GM23338 (cell line): ENCODE data around the gene AGXT. TPM values are rescaled to one million over a fixed set of nuclear protein-coding genes. Genes with fewer than 3 reads are reported as not detected.

Experiments
- ATAC-seq: fragments of 200-7000 bp; cut with Tn5 transposase; 3 replicates; pipeline ENCODE4 v1.9.1; 2020
- DNase-seq: peaks from one replicate; pipeline ENCODE4 v3.0.0-alpha.2; 2015; ENCODE audit warnings: low spot score
- H2AFZ ChIP-seq: fragments of 200-600 bp; sonication (generic); 2 replicates; pipeline ENCODE4 v1.8.0; 2016; ENCODE audit warnings: antibody characterized with exemption, mild to moderate bottlenecking, moderate library complexity
- H3F3A ChIP-seq: fragments of 200-600 bp; sonication (generic); replicated peaks from 2 replicates; pipeline ENCODE4 v1.8.0; 2017; ENCODE audit warnings: antibody characterized with exemption, mixed run types, low read depth
- H3K27ac ChIP-seq: fragments of 200-600 bp; sonication (generic); 2 replicates; pipeline ENCODE4 v1.6.1; 2016; ENCODE audit warnings: low read depth
- H3K27me3 ChIP-seq: fragments of 200-600 bp; sonication (generic); 2 replicates; pipeline ENCODE4 v1.8.0; 2016; ENCODE audit warnings: mild to moderate bottlenecking, mixed run types, moderate library complexity; ENCODE audit not compliant: insufficient read depth
- H3K36me3 ChIP-seq: fragments of 200-600 bp; sonication (generic); 2 replicates; pipeline ENCODE4 v1.8.0; 2016; ENCODE audit warnings: mild to moderate bottlenecking; ENCODE audit not compliant: insufficient read depth
- H3K4me1 ChIP-seq: fragments of 200-600 bp; sonication (generic); 2 replicates; pipeline ENCODE4 v1.8.0; 2016; ENCODE audit warnings: mild to moderate bottlenecking, moderate library complexity; ENCODE audit not compliant: insufficient read depth
- H3K4me2 ChIP-seq: fragments of 200-600 bp; sonication (generic); 2 replicates; pipeline ENCODE4 v1.7.1; 2017; ENCODE audit warnings: mixed run types
- H3K4me3 ChIP-seq: fragments of 200-600 bp; sonication (generic); 2 replicates; pipeline ENCODE4 v1.6.1; 2016; ENCODE audit warnings: mixed run types
- H3K79me2 ChIP-seq: fragments of 200-600 bp; sonication (generic); replicated peaks from 2 replicates; pipeline ENCODE4 v1.8.0; 2017; ENCODE audit warnings: mild to moderate bottlenecking; ENCODE audit not compliant: insufficient read depth
- H3K9me2 ChIP-seq: fragments of 200-600 bp; sonication (generic); 2 replicates; pipeline ENCODE4 v1.8.0; 2017; ENCODE audit not compliant: insufficient read depth
- H4K20me1 ChIP-seq: fragments of 200-600 bp; sonication (generic); replicated peaks from 2 replicates; pipeline ENCODE4 v1.8.0; 2017; ENCODE audit warnings: mild to moderate bottlenecking; ENCODE audit not compliant: insufficient read depth
- H3K27ac Mint-ChIP-seq: 2 replicates; pipeline ENCODE4 v1.8.0; 2020; ENCODE audit warnings: inconsistent platforms, mild to moderate bottlenecking, moderate library complexity, mixed read lengths
- H3K27me3 Mint-ChIP-seq: 3 replicates; pipeline ENCODE4 v1.8.0; 2022; ENCODE audit warnings: low read depth, mild to moderate bottlenecking, moderate library complexity, mixed read lengths, inconsistent platforms; ENCODE audit not compliant: insufficient read depth, poor library complexity
- H3K36me3 Mint-ChIP-seq: 3 replicates; pipeline ENCODE4 v1.8.0; 2021; ENCODE audit warnings: low read depth, mild to moderate bottlenecking, inconsistent platforms, moderate library complexity, mixed read lengths
- H3K4me1 Mint-ChIP-seq: 3 replicates; pipeline ENCODE4 v1.8.0; 2020; ENCODE audit warnings: mild to moderate bottlenecking, inconsistent platforms, mixed read lengths
- H3K4me3 Mint-ChIP-seq: 3 replicates; pipeline ENCODE4 v1.8.0; 2021; ENCODE audit warnings: moderate library complexity, mild to moderate bottlenecking, inconsistent platforms, mixed read lengths
- H3K9me3 Mint-ChIP-seq: 3 replicates; pipeline ENCODE4 v1.8.0; 2020; ENCODE audit warnings: moderate library complexity, mild to moderate bottlenecking, inconsistent platforms, mixed read lengths
- JUNB ChIP-seq: IDR thresholded peaks from one replicate; pipeline ENCODE4 v1.6.1; 2016; ENCODE audit warnings: antibody characterized with exemption; ENCODE audit not compliant: unreplicated experiment
- POLR2AphosphoS5 ChIP-seq: IDR thresholded peaks from 2 replicates; pipeline ENCODE4 v1.6.1; 2016; ENCODE audit warnings: antibody characterized with exemption, low read depth
- STAT1 ChIP-seq: IDR thresholded peaks from one replicate; pipeline ENCODE4 v1.6.1; 2016; ENCODE audit warnings: antibody characterized with exemption; ENCODE audit not compliant: unreplicated experiment
- polyA plus RNA-seq: library from polyadenylated mRNA; unstranded; fragments of >200 nt; fragmentation: Nextera tagmentation; extraction: Ambion mirVana; gene quantifications from 2 replicates; pipeline ENCODE4 v1.2.1, GENCODE V29; 2016
- total RNA-seq: library from RNA; depleted of rRNA; stranded (reverse); fragments of >200 nt; shearing (Covaris generic); gene quantifications from 2 replicates; pipeline ENCODE4 v1.2.3, GENCODE V29; 2014
- TF ChIP-seq, protein P1 (sequence below), 2 experiments: fragments of 200-600 bp in 1 of 2; sonication (generic) in 1 of 2; conservative IDR thresholded peaks; 2 replicates each; pipeline versions ENCODE4 v1.5.1 to v1.6.1; 2016 to 2017; ENCODE audit warnings: antibody characterized with exemption in 2 of 2, low read depth in 2 of 2, mild to moderate bottlenecking in 2 of 2, moderate library complexity in 1 of 2
- TF ChIP-seq, protein P2 (sequence below): fragments of 250-450 bp; sonication (Bioruptor Pico); IDR thresholded peaks from 2 replicates; pipeline ENCODE4 v1.5.0; 2020; ENCODE audit warnings: mild to moderate bottlenecking, moderate library complexity
- TF ChIP-seq, protein P3 (sequence below): IDR thresholded peaks from 2 replicates; pipeline ENCODE4 v1.6.1; 2016; ENCODE audit warnings: antibody characterized with exemption
- TF ChIP-seq, protein P4 (sequence below): IDR thresholded peaks from one replicate; pipeline ENCODE4 v1.6.1; 2018; ENCODE audit warnings: antibody characterized with exemption; ENCODE audit not compliant: unreplicated experiment

AGXT gene
- total and polyA plus RNA-seq, 2 experiments from 2014 or later: not detected

DNA sequence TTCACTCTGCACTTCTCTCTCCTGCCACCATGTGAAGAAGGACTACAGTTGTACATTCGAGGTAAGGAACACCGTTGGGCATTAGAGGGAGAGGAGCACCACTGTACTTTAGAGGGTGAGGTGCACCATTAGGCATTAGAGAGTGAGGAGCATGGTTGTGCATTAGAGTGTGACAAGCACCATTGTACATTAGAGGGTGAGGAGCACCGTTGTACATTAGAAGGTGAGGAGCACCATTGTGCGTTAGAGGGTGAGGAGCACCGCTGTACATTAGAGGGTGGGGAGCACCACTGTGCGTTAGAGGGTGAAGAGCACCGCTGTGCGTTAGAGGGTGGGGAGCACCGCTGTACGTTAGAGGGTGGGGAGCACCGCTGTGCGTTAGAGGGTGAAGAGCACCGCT lies 20.8 kb upstream of the AGXT start:
- Histone ChIP-seq H3F3A (no peaks in the 10 kb centered on the region), H2AFZ (no peak overlapping the region), H3K36me3 (no peaks in the 10 kb centered on the region), H3K9me2 (0 out of 2 replicates have a peak, but pooled peaks cover 7% of the 10 kb centered on the region), H4K20me1 (no peaks in the 10 kb centered on the region), H3K79me2 (no peaks in the 10 kb centered on the region), H3K4me3 (no peak overlapping the region), H3K27ac (no peak overlapping the region), H3K4me2 (no peak overlapping the region), H3K27me3 (no peaks in the 10 kb centered on the region), H3K4me1 (peaks cover 11% of the 10 kb centered on the region)
- H3K4me1 Mint-ChIP-seq: peaks cover 23% of the 10 kb centered on the region
- no peak overlapping the region for H3K4me3 Mint-ChIP-seq
- ATAC-seq: no peak
- no peak overlapping the region for H3K27ac Mint-ChIP-seq
- peaks cover 15% of the 10 kb centered on the region for H3K36me3 Mint-ChIP-seq
- DNase-seq: no peak
- H3K9me3 Mint-ChIP-seq: peaks cover 36% of the 10 kb centered on the region
- TF ChIP-seq, protein P1, sequence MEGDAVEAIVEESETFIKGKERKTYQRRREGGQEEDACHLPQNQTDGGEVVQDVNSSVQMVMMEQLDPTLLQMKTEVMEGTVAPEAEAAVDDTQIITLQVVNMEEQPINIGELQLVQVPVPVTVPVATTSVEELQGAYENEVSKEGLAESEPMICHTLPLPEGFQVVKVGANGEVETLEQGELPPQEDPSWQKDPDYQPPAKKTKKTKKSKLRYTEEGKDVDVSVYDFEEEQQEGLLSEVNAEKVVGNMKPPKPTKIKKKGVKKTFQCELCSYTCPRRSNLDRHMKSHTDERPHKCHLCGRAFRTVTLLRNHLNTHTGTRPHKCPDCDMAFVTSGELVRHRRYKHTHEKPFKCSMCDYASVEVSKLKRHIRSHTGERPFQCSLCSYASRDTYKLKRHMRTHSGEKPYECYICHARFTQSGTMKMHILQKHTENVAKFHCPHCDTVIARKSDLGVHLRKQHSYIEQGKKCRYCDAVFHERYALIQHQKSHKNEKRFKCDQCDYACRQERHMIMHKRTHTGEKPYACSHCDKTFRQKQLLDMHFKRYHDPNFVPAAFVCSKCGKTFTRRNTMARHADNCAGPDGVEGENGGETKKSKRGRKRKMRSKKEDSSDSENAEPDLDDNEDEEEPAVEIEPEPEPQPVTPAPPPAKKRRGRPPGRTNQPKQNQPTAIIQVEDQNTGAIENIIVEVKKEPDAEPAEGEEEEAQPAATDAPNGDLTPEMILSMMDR (conservative IDR thresholded peaks at IDR 0.05; ENCODE audit: low read depth in 2 of 2): no peak
- TF ChIP-seq JUNB (no peak), STAT1 (no peak), POLR2AphosphoS5 (no peak)
- TF ChIP-seq, protein P2, sequence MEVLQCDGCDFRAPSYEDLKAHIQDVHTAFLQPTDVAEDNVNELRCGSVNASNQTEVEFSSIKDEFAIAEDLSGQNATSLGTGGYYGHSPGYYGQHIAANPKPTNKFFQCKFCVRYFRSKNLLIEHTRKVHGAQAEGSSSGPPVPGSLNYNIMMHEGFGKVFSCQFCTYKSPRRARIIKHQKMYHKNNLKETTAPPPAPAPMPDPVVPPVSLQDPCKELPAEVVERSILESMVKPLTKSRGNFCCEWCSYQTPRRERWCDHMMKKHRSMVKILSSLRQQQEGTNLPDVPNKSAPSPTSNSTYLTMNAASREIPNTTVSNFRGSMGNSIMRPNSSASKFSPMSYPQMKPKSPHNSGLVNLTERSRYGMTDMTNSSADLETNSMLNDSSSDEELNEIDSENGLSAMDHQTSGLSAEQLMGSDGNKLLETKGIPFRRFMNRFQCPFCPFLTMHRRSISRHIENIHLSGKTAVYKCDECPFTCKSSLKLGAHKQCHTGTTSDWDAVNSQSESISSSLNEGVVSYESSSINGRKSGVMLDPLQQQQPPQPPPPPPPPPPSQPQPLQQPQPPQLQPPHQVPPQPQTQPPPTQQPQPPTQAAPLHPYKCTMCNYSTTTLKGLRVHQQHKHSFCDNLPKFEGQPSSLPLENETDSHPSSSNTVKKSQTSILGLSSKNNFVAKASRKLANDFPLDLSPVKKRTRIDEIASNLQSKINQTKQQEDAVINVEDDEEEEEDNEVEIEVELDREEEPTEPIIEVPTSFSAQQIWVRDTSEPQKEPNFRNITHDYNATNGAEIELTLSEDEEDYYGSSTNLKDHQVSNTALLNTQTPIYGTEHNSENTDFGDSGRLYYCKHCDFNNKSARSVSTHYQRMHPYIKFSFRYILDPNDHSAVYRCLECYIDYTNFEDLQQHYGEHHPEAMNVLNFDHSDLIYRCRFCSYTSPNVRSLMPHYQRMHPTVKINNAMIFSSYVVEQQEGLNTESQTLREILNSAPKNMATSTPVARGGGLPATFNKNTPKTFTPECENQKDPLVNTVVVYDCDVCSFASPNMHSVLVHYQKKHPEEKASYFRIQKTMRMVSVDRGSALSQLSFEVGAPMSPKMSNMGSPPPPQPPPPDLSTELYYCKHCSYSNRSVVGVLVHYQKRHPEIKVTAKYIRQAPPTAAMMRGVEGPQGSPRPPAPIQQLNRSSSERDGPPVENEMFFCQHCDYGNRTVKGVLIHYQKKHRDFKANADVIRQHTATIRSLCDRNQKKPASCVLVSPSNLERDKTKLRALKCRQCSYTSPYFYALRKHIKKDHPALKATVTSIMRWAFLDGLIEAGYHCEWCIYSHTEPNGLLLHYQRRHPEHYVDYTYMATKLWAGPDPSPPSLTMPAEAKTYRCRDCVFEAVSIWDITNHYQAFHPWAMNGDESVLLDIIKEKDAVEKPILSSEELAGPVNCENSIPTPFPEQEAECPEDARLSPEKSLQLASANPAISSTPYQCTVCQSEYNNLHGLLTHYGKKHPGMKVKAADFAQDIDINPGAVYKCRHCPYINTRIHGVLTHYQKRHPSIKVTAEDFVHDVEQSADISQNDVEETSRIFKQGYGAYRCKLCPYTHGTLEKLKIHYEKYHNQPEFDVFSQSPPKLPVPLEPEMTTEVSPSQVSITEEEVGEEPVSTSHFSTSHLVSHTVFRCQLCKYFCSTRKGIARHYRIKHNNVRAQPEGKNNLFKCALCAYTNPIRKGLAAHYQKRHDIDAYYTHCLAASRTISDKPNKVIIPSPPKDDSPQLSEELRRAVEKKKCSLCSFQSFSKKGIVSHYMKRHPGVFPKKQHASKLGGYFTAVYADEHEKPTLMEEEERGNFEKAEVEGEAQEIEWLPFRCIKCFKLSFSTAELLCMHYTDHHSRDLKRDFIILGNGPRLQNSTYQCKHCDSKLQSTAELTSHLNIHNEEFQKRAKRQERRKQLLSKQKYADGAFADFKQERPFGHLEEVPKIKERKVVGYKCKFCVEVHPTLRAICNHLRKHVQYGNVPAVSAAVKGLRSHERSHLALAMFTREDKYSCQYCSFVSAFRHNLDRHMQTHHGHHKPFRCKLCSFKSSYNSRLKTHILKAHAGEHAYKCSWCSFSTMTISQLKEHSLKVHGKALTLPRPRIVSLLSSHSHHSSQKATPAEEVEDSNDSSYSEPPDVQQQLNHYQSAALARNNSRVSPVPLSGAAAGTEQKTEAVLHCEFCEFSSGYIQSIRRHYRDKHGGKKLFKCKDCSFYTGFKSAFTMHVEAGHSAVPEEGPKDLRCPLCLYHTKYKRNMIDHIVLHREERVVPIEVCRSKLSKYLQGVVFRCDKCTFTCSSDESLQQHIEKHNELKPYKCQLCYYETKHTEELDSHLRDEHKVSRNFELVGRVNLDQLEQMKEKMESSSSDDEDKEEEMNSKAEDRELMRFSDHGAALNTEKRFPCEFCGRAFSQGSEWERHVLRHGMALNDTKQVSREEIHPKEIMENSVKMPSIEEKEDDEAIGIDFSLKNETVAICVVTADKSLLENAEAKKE: no peak
- TF ChIP-seq, protein P3, sequence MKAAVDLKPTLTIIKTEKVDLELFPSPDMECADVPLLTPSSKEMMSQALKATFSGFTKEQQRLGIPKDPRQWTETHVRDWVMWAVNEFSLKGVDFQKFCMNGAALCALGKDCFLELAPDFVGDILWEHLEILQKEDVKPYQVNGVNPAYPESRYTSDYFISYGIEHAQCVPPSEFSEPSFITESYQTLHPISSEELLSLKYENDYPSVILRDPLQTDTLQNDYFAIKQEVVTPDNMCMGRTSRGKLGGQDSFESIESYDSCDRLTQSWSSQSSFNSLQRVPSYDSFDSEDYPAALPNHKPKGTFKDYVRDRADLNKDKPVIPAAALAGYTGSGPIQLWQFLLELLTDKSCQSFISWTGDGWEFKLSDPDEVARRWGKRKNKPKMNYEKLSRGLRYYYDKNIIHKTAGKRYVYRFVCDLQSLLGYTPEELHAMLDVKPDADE: no peak
- TF ChIP-seq, protein P4, sequence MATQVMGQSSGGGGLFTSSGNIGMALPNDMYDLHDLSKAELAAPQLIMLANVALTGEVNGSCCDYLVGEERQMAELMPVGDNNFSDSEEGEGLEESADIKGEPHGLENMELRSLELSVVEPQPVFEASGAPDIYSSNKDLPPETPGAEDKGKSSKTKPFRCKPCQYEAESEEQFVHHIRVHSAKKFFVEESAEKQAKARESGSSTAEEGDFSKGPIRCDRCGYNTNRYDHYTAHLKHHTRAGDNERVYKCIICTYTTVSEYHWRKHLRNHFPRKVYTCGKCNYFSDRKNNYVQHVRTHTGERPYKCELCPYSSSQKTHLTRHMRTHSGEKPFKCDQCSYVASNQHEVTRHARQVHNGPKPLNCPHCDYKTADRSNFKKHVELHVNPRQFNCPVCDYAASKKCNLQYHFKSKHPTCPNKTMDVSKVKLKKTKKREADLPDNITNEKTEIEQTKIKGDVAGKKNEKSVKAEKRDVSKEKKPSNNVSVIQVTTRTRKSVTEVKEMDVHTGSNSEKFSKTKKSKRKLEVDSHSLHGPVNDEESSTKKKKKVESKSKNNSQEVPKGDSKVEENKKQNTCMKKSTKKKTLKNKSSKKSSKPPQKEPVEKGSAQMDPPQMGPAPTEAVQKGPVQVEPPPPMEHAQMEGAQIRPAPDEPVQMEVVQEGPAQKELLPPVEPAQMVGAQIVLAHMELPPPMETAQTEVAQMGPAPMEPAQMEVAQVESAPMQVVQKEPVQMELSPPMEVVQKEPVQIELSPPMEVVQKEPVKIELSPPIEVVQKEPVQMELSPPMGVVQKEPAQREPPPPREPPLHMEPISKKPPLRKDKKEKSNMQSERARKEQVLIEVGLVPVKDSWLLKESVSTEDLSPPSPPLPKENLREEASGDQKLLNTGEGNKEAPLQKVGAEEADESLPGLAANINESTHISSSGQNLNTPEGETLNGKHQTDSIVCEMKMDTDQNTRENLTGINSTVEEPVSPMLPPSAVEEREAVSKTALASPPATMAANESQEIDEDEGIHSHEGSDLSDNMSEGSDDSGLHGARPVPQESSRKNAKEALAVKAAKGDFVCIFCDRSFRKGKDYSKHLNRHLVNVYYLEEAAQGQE: no peak
- H3K27me3 Mint-ChIP-seq: peaks cover 4% of the 10 kb centered on the region
